Fibroblast of the aortic adventitia (primary cell): ENCODE results near the gene CALHM4. TPM values are rescaled to one million over a fixed set of nuclear protein-coding genes. Genes with fewer than 3 reads are reported as not detected.

Experiments
- DNase-seq: peaks from one replicate; pipeline ENCODE4 v3.0.0-alpha.2; 2010; ENCODE audit warnings: low read depth
- H3K4me3 ChIP-seq: 2 replicates; pipeline ENCODE4 v1.5.1; 2011; ENCODE audit warnings: low read depth, mild to moderate bottlenecking, control low read depth, low read length, moderate library complexity
- total RNA-seq: library from RNA; depleted of rRNA; stranded (reverse); fragments of >200 nt; gene quantifications from 2 replicates; pipeline ENCODE4 v1.2.3, GENCODE V29; 2012; ENCODE audit warnings: low replicate concordance
- TF ChIP-seq, protein P1 (sequence below): IDR thresholded peaks from 2 replicates; pipeline ENCODE4 v1.5.1; 2011; ENCODE audit warnings: mild to moderate bottlenecking, low read length, control low read depth, inconsistent platforms; ENCODE audit not compliant: insufficient read depth

Gene CALHM4
- total RNA-seq, 1 donor, result not detected

- TF ChIP-seq, protein P1, sequence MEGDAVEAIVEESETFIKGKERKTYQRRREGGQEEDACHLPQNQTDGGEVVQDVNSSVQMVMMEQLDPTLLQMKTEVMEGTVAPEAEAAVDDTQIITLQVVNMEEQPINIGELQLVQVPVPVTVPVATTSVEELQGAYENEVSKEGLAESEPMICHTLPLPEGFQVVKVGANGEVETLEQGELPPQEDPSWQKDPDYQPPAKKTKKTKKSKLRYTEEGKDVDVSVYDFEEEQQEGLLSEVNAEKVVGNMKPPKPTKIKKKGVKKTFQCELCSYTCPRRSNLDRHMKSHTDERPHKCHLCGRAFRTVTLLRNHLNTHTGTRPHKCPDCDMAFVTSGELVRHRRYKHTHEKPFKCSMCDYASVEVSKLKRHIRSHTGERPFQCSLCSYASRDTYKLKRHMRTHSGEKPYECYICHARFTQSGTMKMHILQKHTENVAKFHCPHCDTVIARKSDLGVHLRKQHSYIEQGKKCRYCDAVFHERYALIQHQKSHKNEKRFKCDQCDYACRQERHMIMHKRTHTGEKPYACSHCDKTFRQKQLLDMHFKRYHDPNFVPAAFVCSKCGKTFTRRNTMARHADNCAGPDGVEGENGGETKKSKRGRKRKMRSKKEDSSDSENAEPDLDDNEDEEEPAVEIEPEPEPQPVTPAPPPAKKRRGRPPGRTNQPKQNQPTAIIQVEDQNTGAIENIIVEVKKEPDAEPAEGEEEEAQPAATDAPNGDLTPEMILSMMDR, result no peak
- no peak overlapping the region for H3K4me3 ChIP-seq
- DNase-seq, result no peak
Measured at GRCh38 chr6:116535109-116535508, 18.4 kb upstream of the CALHM4 start.

GRCh38 chr6:116536216-116536621, 17.3 kb upstream of the CALHM4 start:
- no peak overlapping the region for H3K4me3 ChIP-seq
- TF ChIP-seq, protein P1, result peak; percentile 65
- peak; percentile 81 for DNase-seq

DNA sequence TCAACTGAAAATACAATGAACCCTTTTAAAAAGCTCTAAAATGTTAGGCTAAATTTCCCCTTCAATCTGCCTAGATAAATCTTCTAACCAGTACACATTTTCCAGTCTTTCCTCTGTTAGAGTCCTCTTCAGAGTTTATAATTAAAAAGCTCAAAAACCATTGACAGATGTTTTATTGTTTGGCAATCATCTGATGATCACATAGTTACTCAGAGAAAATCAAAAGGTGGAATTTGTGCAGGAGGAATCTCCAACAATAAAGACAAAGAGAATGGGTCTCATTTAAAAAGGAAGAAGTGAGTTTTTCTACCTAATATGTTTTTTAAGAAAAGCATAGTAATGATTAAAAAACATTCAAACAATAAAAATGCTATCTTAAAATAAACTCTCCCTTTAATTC, 11.1 kb upstream of the CALHM4 start:
- no peak for DNase-seq
- H3K4me3 ChIP-seq, result no peak overlapping the region
- TF ChIP-seq, protein P1, result no peak

DNA sequence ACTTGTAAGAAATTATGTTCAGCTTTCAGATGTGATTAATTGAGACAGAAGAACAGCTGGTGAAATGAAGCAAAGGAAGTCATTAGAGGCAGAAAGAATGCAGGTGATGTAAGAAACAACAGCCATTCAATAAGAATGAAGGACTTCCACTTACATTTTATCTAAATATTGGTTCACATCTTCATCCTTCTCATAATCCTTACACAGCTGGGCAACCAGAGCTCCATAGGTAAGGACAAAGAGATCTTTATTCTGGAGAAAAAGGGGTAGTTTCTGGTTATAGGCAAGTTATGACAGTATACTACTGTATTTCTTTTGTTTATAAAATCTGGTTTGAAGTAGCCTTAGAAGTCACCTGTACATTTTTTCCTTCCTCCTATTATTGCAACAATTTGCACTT, 10.4 kb upstream of the CALHM4 start:
- TF ChIP-seq, protein P1, result no peak

DNA sequence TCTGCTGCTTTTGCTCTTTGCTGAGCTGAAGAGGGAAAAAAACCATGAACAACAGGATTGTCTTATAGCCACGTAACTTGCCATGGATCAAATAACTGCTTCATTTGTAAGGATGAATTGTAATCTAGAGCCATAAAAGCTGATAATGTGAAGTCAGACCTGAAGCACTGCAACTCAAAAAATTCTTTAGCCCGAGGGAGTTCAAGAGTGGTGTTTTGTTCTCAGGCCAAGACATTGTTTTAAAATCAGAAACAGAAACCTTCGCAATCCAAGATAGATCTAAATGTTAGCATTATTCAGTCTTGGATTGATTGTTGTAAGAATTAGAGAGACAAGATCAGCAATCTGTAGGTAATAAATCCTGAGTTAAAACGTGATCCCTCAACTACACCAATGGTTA, 7.9 kb upstream of the CALHM4 start, which contains the start of gene TRAPPC3L:
TSS of gene TRAPPC3L (minus strand) at position 34 of the 400 bp plus-strand sequence. CDS start 170 bp downstream, outside the sequence.
- H3K4me3 ChIP-seq, result no peak within 1 kb of the TSS
- DNase-seq, result peak; percentile 56
- TF ChIP-seq, protein P1, result no peak

More for the DNA sequence above, 10.4 kb upstream of the CALHM4 start:
- DNase-seq, result no peak
- no peak overlapping the region for H3K4me3 ChIP-seq

DNA sequence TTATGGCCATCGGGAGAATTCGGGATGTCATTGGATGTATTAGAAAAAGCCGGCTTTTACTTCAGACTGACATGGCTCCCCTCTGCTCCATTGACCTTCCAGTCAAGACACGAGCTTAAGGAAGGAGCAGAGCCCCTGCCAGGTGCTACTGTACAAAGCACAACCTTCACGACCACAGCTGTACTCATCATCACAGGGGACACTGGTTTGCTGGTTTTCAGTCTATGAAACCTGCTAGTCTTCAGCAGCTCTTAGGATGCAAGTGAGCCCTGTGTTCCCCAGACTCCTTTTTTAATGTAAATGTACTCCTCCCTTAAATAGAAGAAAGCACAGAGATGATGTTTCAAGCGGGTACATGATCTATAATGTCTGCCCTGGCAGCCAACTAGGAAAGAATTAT, 6.2 kb upstream of the CALHM4 start:
- H3K4me3 ChIP-seq, result no peak overlapping the region
- no peak for DNase-seq
- TF ChIP-seq, protein P1, result no peak

GRCh38 chr6:116550796-116551195, 2.8 kb upstream of the CALHM4 start:
- TF ChIP-seq, protein P1, result no peak
- DNase-seq, result no peak

More at GRCh38 chr6:116550796-116551195, 2.8 kb upstream of the CALHM4 start:
- H3K4me3 ChIP-seq, result no peak overlapping the region
